ENCODE results near the gene LNPEP. TPM values are rescaled to one million over a fixed set of nuclear protein-coding genes. Genes with fewer than 3 reads are reported as not detected.

LNPEP gene
- total and polyA plus RNA-seq, 2 donors from 2014 or later = 6.5 to 74.3 TPM

GRCh38 chr5:97041239-97041638 is 105.4 kb downstream of the LNPEP start:
- FAIRE-seq = no peak
- intact Hi-C loops (cut with DNase I) = no loop called here

GRCh38 chr5:97042996-97043395 is 107.1 kb downstream of the LNPEP start:
- H3K4me3 ChIP-seq (ENCODE audit: low read length in 3 of 3) = peak overlapping the region in 2 of 3 donors; percentile 14 to 19
- FAIRE-seq (no peak), DNase-seq (peak; percentile 62 to 91 (median 81))
- no peaks in the 10 kb centered on the region for H3K9me3 ChIP-seq (ENCODE audit: control insufficient read depth in 2 of 3, insufficient read depth in 1 of 3, low read length in 3 of 3)
- peak overlapping the region in 1 of 2 donors; percentile 77 for H3K27ac ChIP-seq (ENCODE audit: low read depth in 2 of 2, low read length in 2 of 2)
- H3K36me3 ChIP-seq (ENCODE audit: control insufficient read depth in 2 of 3, insufficient read depth in 3 of 3, low read length in 3 of 3) = no peaks in the 10 kb centered on the region
- intact Hi-C loops (cut with DNase I) = no loop called here
- TF ChIP-seq CTCF (IDR thresholded peaks at IDR 0.05; ENCODE audit: borderline replicate concordance, extremely low read depth, insufficient read depth) = no peak
- no peaks in the 10 kb centered on the region for H3K27me3 ChIP-seq (ENCODE audit: control insufficient read depth, insufficient read depth, low read length)
- peak overlapping the region in 1 of 3 donors; percentile 3 for H3K9ac ChIP-seq (ENCODE audit: low read length in 3 of 3)
- peaks cover 0 to 12% (median 8%) of the 10 kb centered on the region in 3 donors for H3K4me1 ChIP-seq (ENCODE audit: control insufficient read depth in 2 of 3, insufficient read depth in 2 of 3, low read depth in 1 of 3, low read length in 3 of 3)

More at GRCh38 chr5:97041239-97041638, 105.4 kb downstream of the LNPEP start:
- TF ChIP-seq CTCF (IDR thresholded peaks at IDR 0.05; ENCODE audit: borderline replicate concordance, extremely low read depth, insufficient read depth) = no peak
- DNase-seq = no peak
- Histone ChIP-seq H3K9me3 (ENCODE audit: control insufficient read depth in 2 of 3, insufficient read depth in 1 of 3, low read length in 3 of 3) (no peaks in the 10 kb centered on the region), H3K27ac (ENCODE audit: low read depth in 2 of 2, low read length in 2 of 2) (no peak overlapping the region), H3K9ac (ENCODE audit: low read length in 3 of 3) (no peak overlapping the region), H3K36me3 (ENCODE audit: control insufficient read depth in 2 of 3, insufficient read depth in 3 of 3, low read length in 3 of 3) (no peaks in the 10 kb centered on the region), H3K27me3 (ENCODE audit: control insufficient read depth, insufficient read depth, low read length) (no peaks in the 10 kb centered on the region), H3K4me1 (ENCODE audit: control insufficient read depth in 2 of 3, insufficient read depth in 2 of 3, low read depth in 1 of 3, low read length in 3 of 3) (peaks cover 0 to 12% (median 8%) of the 10 kb centered on the region in 3 donors), H3K4me3 (ENCODE audit: low read length in 3 of 3) (no peak overlapping the region)

GRCh38 chr5:97043511-97043910 is 107.6 kb downstream of the LNPEP start:
- Histone ChIP-seq H3K27me3 (ENCODE audit: control insufficient read depth, insufficient read depth, low read length) (no peaks in the 10 kb centered on the region), H3K9ac (ENCODE audit: low read length in 3 of 3) (peak overlapping the region in 1 of 3 donors; percentile 3), H3K9me3 (ENCODE audit: control insufficient read depth in 2 of 3, insufficient read depth in 1 of 3, low read length in 3 of 3) (no peaks in the 10 kb centered on the region), H3K4me1 (ENCODE audit: control insufficient read depth in 2 of 3, insufficient read depth in 2 of 3, low read depth in 1 of 3, low read length in 3 of 3) (peaks cover 0 to 12% (median 8%) of the 10 kb centered on the region in 3 donors), H3K36me3 (ENCODE audit: control insufficient read depth in 2 of 3, insufficient read depth in 3 of 3, low read length in 3 of 3) (no peaks in the 10 kb centered on the region), H3K27ac (ENCODE audit: low read depth in 2 of 2, low read length in 2 of 2) (peak overlapping the region; percentile 12 to 28), H3K4me3 (ENCODE audit: low read length in 3 of 3) (peak overlapping the region in 1 of 3 donors; percentile 19)
- no peak for TF ChIP-seq CTCF (IDR thresholded peaks at IDR 0.05; ENCODE audit: borderline replicate concordance, extremely low read depth, insufficient read depth)
- intact Hi-C loops (cut with DNase I) = no loop called here
- FAIRE-seq (no peak), DNase-seq (peak in 3 of 5 donors; percentile 11 to 40 (median 35))

- Histone ChIP-seq H3K27ac (ENCODE audit: low read depth in 2 of 2, low read length in 2 of 2) (no peak overlapping the region), H3K9me3 (ENCODE audit: control insufficient read depth in 2 of 3, insufficient read depth in 1 of 3, low read length in 3 of 3) (no peaks in the 10 kb centered on the region), H3K4me1 (ENCODE audit: control insufficient read depth in 2 of 3, insufficient read depth in 2 of 3, low read depth in 1 of 3, low read length in 3 of 3) (peaks cover 0 to 12% (median 6%) of the 10 kb centered on the region in 3 donors), H3K36me3 (ENCODE audit: control insufficient read depth in 2 of 3, insufficient read depth in 3 of 3, low read length in 3 of 3) (no peaks in the 10 kb centered on the region), H3K4me3 (ENCODE audit: low read length in 3 of 3) (no peak overlapping the region), H3K27me3 (ENCODE audit: control insufficient read depth, insufficient read depth, low read length) (no peaks in the 10 kb centered on the region), H3K9ac (ENCODE audit: low read length in 3 of 3) (no peak overlapping the region)
- no peak for FAIRE-seq
- intact Hi-C loops (cut with DNase I) = no loop called here
- DNase-seq = peak; percentile 26 to 68 (median 41)
- TF ChIP-seq CTCF (IDR thresholded peaks at IDR 0.05; ENCODE audit: borderline replicate concordance, extremely low read depth, insufficient read depth) = peak; percentile 55
Observed at GRCh38 chr5:97044052-97044451, 108.2 kb downstream of the LNPEP start.
